ENCODE measurements around the gene ANKFN1. TPM values are rescaled to one million over a fixed set of nuclear protein-coding genes. Genes with fewer than 3 reads are reported as not detected.

ANKFN1 gene
- polyA plus RNA-seq, 3 donors = not detected

- DNase-seq = no peak
- Mint-ChIP-seq H3K36me3 (no peaks in the 10 kb centered on the region), H3K27me3 (ENCODE audit: low read depth in 3 of 3) (peaks cover 0 to 1% (median 0%) of the 10 kb centered on the region in 3 donors), H3K27ac (no peak overlapping the region), H3K4me3 (no peak overlapping the region), H3K4me1 (no peaks in the 10 kb centered on the region), H3K9me3 (peaks cover 0 to 2% (median 0%) of the 10 kb centered on the region in 7 donors)
- H3K4me2 ChIP-seq (replicated peaks; ENCODE audit: extremely low read depth, low read length, poor library complexity, severe bottlenecking) = no peak overlapping the region
- H3K9ac ChIP-seq (ENCODE audit: insufficient read depth, low read length, poor library complexity, severe bottlenecking) = no peak overlapping the region
- WGBS (ENCODE audit: insufficient coverage) = no CpG with 5 or more reads among the region's 8 CpGs
- no peaks in the 10 kb centered on the region for H3K9me3 ChIP-seq (replicated peaks in 1 of 2; ENCODE audit: control insufficient read depth in 1 of 2, insufficient read depth in 1 of 2, low read length in 2 of 2)
- H3K4me1 ChIP-seq (ENCODE audit: control insufficient read depth in 1 of 2, insufficient read depth in 2 of 2, low read length in 2 of 2) = no peaks in the 10 kb centered on the region
- no peak overlapping the region for H3K4me3 ChIP-seq (replicated peaks in 1 of 3; ENCODE audit: low read depth in 2 of 3, low read length in 3 of 3)
- no peaks in the 10 kb centered on the region for H4K20me1 ChIP-seq (ENCODE audit: insufficient read depth, low read length)
- no peaks in the 10 kb centered on the region for H3K36me3 ChIP-seq (replicated peaks in 1 of 2; ENCODE audit: control insufficient read depth in 1 of 2, insufficient read depth in 2 of 2, low read length in 2 of 2)
- intact Hi-C loops (cut with micrococcal nuclease) = no loop called here
- H2AFZ ChIP-seq (ENCODE audit: insufficient read depth, low read depth, low read length, poor library complexity, severe bottlenecking) = no peak overlapping the region
- H3K79me2 ChIP-seq (ENCODE audit: insufficient read depth, low read length) = no peaks in the 10 kb centered on the region
- no peak overlapping the region for H3K27ac ChIP-seq (ENCODE audit: low read depth in 1 of 2, low read length in 2 of 2)
- no peak for TF ChIP-seq CTCF (IDR thresholded peaks at IDR 0.05)
- no peaks in the 10 kb centered on the region for H3K27me3 ChIP-seq (ENCODE audit: control insufficient read depth in 2 of 2, insufficient read depth in 2 of 2, low read length in 2 of 2)
Measured at GRCh38 chr17:56165072-56165641, 11.9 kb downstream of the ANKFN1 start.

GRCh38 chr17:56167491-56167890 lies 14.2 kb downstream of the ANKFN1 start:
- Mint-ChIP-seq H3K9me3 (peaks cover 0 to 2% (median 0%) of the 10 kb centered on the region in 7 donors), H3K36me3 (no peaks in the 10 kb centered on the region), H3K4me3 (no peak overlapping the region), H3K4me1 (no peaks in the 10 kb centered on the region), H3K27ac (no peak overlapping the region), H3K27me3 (ENCODE audit: low read depth in 3 of 3) (peaks cover 0 to 1% (median 0%) of the 10 kb centered on the region in 3 donors)
- no CpG with 5 or more reads among the region's 2 CpGs for WGBS (ENCODE audit: insufficient coverage)
- Histone ChIP-seq H3K27me3 (ENCODE audit: control insufficient read depth in 2 of 2, insufficient read depth in 2 of 2, low read length in 2 of 2) (no peaks in the 10 kb centered on the region), H3K4me3 (replicated peaks in 1 of 3; ENCODE audit: low read depth in 2 of 3, low read length in 3 of 3) (no peak overlapping the region), H3K27ac (ENCODE audit: low read depth in 1 of 2, low read length in 2 of 2) (no peak overlapping the region), H3K36me3 (replicated peaks in 1 of 2; ENCODE audit: control insufficient read depth in 1 of 2, insufficient read depth in 2 of 2, low read length in 2 of 2) (no peaks in the 10 kb centered on the region), H4K20me1 (ENCODE audit: insufficient read depth, low read length) (no peaks in the 10 kb centered on the region), H3K9ac (ENCODE audit: insufficient read depth, low read length, poor library complexity, severe bottlenecking) (no peak overlapping the region), H3K79me2 (ENCODE audit: insufficient read depth, low read length) (no peaks in the 10 kb centered on the region), H2AFZ (ENCODE audit: insufficient read depth, low read depth, low read length, poor library complexity, severe bottlenecking) (no peak overlapping the region), H3K4me2 (replicated peaks; ENCODE audit: extremely low read depth, low read length, poor library complexity, severe bottlenecking) (no peak overlapping the region), H3K9me3 (replicated peaks in 1 of 2; ENCODE audit: control insufficient read depth in 1 of 2, insufficient read depth in 1 of 2, low read length in 2 of 2) (no peaks in the 10 kb centered on the region), H3K4me1 (ENCODE audit: control insufficient read depth in 1 of 2, insufficient read depth in 2 of 2, low read length in 2 of 2) (no peaks in the 10 kb centered on the region)
- DNase-seq = no peak
- TF ChIP-seq CTCF (IDR thresholded peaks at IDR 0.05) = no peak
- intact Hi-C loops (cut with micrococcal nuclease) = no loop called here
